ENCODE results near the gene ACTL6B.

DNA sequence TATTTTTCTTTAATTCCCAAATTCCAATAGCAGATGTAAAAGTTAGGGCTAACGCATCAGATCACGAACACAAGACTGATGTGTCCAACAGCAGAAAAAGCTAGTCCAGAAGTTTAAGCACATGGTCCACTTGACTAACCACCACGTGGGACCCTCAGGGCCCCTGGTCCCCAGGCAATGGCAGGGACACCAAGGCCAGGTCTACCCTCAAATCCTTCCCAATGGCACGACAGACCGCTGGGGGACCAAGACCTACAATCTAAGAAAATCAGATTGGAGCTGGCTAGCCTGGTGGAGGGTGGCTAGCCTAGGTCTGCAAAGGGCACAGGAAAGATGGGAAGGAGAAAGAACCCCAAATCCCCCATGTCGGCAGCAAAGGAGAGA lies 36.3 kb upstream of the ACTL6B start:
- TF ChIP-seq, protein P1, sequence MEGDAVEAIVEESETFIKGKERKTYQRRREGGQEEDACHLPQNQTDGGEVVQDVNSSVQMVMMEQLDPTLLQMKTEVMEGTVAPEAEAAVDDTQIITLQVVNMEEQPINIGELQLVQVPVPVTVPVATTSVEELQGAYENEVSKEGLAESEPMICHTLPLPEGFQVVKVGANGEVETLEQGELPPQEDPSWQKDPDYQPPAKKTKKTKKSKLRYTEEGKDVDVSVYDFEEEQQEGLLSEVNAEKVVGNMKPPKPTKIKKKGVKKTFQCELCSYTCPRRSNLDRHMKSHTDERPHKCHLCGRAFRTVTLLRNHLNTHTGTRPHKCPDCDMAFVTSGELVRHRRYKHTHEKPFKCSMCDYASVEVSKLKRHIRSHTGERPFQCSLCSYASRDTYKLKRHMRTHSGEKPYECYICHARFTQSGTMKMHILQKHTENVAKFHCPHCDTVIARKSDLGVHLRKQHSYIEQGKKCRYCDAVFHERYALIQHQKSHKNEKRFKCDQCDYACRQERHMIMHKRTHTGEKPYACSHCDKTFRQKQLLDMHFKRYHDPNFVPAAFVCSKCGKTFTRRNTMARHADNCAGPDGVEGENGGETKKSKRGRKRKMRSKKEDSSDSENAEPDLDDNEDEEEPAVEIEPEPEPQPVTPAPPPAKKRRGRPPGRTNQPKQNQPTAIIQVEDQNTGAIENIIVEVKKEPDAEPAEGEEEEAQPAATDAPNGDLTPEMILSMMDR (conservative IDR thresholded peaks at IDR 0.05; ENCODE audit: low read length), result no peak
- TF ChIP-seq EZH2phosphoT487 (IDR thresholded peaks at IDR 0.05; ENCODE audit: borderline replicate concordance, low read depth, low read length), result no peak
